Head of caudate nucleus (tissue), 42 donors: ENCODE measurements around the gene SIPA1L3.

Experiments used
- DNase-seq, 42 donors: peaks; one replicate each; pipeline versions ENCODE4 v3.0.0 to v3.0.0-alpha.2; 2020 to 2021; ENCODE audit warnings: mixed read lengths in 7 of 42
- intact Hi-C: fragments of 100-400 bp; cut with DNase I; formaldehyde crosslinking; loops from one replicate; pipeline ENCODE4 v1.15.0; 2022

The SIPA1L3 gene

DNA sequence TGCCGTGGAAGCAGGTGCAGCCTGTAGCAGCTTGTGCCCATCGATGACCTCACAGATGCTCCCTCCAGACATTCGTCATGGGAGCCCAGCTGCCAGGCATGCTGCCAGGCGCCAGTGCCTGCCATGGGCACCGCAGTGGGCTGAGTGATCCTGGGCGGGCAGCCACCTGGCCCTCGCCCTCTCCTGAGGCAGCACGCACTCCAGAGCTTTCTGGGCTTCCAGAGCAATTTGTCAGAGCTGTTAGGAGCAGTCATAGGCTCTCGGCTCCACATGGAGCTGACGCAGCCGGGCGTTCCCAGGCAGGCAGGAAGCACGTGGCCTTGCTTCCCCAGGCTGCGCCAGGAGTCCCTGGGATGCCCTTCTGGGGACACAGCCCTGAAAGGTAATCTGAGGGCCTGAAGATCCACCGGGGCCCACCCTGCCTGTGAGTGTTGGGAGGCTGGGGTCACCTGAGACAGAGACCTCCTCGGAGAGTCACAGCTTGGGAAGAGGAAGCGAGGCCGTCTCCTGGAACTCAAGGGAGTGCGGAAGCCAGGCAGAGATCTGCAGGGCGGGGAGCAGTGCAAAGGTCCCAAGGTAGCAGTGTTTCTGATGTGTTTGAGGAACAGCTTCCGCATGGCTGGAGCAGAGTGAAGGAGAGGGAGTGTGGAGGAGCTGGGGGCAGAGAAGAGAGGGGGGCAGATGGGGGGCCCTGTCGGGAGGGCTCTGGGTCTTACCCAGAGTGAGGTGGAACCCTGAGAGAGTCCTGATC, 266.5 kb downstream of the SIPA1L3 start:
- intact Hi-C loops = no loop called here
- peak; percentile 67 to 97 (median 89) for DNase-seq

DNA sequence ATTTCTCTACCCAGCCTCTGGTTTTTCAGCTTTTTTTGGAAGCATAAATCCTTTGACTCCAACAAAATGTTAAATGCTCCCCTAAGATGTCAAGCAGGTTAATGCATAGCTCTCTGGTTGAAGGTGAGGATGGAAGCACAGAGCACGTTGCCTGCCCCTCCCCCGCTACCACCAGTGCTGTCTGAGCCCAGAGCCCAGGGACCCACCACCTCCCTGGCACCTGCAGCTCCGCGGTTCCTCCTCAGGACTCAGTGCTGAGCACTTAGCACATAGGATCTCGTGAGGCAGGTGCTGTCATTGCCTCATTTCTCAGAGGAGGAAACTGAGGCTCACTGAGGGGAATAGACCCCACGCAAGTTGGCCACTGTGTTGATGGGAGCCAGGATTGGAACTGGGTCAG, 268.4 kb downstream of the SIPA1L3 start:
- intact Hi-C loops = no loop called here
- DNase-seq = peak in 1 of 42 donors; percentile 14

DNA sequence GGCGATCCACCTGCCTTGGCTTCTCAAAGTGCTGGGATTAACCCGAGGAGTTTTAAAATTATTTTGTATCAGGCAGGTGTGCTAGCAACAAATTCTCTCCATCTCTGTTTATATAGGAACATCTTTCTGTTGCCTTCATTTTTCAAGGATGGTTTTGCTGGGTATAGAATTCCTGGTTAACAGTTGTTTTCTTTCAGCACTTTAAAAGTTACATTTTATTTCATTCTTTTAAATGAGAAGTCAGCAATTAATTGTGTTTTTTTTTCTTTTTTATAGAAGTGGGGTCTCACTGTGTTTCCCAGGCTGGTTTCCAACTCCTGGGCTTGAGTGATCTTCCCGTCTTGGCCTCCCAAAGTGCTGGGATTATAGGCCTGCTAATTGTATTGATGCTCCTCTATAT, 273.1 kb downstream of the SIPA1L3 start:
- intact Hi-C loops = no loop called here
- DNase-seq = no peak

DNA sequence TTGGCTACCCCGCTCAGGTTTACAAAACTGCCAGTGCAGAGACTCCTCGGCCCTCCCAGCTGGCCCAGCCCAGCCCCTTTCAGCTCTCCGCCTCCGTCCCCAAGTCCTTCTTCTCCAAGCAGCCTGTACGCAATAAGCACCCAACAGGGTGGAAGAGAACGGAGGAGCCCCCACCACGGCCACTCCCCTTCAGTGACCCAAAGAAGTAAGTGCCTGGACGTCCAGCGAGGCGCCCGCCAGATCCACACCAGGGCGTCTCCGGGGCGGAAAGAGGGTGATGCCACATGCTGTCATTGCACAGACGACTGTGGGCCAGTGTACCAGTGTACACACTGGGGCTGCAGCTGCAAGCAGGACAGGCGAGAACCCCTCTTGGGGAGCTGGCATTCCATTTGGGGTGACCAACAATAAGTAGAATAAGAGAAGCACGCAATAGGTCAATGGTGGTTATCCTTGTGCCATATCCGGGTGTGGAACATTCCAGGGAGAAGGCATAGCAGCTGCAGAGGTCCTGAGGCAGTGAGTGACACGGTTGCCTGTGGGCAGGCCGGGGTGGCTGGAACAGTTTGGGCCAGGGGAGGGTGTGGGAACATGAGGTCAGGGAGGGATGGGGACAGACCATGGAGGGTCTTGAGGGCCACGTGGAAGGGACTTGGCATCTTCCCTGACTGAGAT, 275.7 kb downstream of the SIPA1L3 start:
- intact Hi-C loops = no loop called here
- DNase-seq = no peak

DNA sequence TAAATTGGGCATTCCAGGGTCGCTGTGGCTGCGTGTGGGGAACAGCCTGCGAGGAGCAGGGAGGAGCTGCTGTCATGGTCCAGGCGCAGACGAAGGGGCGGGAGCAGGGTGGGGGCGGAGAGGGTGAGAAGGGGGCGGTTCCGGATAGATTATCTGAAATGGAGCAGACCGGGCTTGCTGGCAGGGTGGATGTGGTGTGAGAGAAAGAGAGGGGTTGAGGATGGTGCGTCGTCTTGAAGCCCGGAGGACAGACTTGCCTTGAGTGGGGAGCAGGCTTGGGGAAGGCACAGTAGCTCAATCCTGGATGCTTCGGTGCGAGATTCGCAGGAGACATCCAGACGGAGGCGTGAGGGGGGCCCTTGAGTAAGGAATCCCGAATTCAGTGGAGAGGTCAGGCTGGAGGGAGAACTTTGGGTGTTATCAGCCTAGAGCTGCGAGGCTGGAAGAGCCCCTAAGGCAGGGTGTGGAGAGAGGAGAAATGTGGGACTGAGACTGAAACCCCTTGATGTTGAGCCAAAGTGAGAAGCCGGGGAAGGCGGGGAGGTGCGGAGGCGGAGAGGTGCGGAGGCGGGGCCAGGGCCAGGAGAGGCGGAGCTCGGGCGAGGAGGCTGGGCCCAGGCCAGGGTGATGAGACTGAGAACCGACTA, 276.4 kb downstream of the SIPA1L3 start:
- intact Hi-C loops = no loop called here
- DNase-seq = peak in 34 of 42 donors; percentile 14 to 80 (median 52)

DNA sequence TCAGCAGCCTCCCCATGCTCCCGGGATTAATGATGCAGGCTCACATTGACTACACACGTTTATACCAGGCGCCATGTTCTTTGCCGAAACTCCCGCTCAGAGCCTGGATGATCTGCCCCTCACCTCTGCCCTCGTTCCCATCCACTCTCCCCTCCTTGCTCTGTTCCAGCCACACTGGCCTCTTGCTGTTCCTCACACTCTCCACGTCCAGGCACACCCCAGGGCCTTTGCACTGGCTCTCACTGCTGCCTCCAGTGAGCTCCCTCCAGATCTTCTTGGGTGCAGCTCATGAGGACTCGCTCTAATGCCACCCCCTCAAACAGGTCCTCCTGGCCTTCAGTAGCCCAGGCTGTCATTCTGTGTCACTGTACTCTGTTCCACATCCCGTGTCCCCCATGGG, 277.8 kb downstream of the SIPA1L3 start:
- DNase-seq = no peak
- intact Hi-C loops = no loop called here

DNA sequence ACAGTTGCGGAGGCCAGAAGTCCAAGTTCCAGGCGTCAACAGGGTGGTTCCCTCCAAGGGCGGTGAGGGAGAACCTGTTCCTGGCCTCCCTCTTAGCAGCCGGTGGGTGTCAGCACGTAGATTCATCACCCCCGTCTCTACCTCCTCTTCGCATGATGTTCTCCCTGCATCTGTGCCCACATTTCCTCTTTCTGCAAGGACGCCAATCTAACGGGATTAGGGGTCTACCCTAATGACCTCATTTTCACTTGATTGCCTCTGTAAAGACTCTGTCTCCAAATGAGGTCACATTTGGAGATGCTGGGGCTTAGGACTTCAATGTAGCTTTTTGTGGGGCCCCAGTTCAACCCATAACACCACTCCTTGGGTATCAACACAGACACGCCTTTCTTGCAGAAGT, 278.6 kb downstream of the SIPA1L3 start:
- intact Hi-C loops = no loop called here
- DNase-seq = no peak

DNA sequence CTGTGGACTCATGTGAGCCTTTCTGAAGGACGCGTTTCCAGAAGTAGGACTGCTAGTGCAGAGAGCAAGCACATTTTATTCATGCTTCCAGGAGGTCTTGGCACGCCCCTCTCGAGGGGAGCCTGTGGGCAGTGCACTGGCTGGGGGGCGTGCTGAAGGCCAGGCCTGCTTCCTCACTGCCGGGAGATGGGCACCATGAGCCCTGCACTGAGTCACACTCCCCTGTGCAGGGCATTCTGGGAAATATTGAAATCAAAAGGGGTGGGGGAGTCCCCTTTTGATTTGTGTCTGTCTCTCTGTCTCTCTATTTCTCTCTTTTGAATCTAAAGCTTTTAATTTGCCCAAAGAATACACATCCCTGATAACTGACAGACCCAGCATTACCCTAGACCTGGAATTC, 283.1 kb downstream of the SIPA1L3 start:
- intact Hi-C loops = no loop called here

DNA sequence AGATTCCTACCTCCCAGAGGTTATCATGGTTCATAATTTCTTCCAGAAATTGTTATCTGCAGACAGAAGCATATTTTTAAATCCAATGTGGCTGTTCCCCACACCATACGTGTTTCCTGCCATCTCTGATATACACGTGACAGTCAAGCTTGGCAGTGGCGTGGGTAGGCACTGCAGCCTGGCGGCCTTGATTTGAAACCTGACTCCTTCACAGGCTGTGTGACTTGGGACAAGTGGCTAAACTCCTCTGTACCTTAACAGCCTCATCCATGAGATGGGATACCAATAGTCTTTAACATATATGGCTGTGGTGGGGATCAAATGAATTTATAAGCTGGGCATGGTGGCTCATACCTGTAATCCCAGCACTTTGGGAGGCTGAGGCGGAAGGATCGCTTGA, 283.8 kb downstream of the SIPA1L3 start:
- intact Hi-C loops = no loop called here
- peak in 5 of 42 donors; percentile 28 to 71 (median 57) for DNase-seq

More for the DNA sequence above, 283.1 kb downstream of the SIPA1L3 start:
- DNase-seq = no peak

DNA sequence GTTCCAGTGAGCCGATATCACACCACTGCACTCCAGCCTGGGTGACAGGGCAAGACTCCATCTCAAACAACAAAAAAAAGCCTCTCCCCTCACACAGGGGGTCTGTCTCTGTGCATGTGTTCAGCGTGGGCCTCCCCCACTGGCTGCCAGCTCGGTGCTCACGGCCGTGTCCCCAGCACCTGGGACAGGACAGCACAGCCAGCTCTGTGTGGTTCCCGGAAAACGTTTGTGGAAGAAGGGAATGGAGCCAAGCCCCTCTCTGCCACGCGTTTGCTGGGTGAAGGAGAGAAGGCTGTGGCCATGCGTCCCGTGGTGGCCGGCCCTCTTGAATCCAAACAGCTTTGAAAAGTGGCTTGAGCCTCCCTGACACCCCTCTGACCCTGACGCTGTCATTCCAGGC, 284.7 kb downstream of the SIPA1L3 start:
- intact Hi-C loops = no loop called here
- no peak for DNase-seq

DNA sequence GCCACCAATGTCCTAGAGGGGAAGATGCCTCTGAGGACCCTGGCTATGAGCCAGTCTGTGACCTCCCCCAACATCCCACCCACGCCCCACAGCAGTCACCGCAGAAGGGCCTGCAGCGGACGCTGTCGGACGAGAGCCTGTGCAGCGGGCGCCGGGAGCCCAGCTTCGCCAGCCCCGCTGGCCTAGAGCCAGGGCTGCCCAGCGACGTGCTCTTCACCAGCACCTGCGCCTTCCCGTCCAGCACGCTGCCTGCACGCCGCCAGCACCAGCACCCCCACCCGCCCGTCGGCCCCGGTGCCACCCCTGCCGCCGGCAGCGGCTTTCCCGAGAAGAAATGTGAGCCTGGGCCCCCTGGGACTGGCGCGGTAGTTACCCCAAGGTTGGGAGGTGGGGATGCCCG, 286.4 kb downstream of the SIPA1L3 start:
- no peak for DNase-seq
- intact Hi-C loops = no loop called here

DNA sequence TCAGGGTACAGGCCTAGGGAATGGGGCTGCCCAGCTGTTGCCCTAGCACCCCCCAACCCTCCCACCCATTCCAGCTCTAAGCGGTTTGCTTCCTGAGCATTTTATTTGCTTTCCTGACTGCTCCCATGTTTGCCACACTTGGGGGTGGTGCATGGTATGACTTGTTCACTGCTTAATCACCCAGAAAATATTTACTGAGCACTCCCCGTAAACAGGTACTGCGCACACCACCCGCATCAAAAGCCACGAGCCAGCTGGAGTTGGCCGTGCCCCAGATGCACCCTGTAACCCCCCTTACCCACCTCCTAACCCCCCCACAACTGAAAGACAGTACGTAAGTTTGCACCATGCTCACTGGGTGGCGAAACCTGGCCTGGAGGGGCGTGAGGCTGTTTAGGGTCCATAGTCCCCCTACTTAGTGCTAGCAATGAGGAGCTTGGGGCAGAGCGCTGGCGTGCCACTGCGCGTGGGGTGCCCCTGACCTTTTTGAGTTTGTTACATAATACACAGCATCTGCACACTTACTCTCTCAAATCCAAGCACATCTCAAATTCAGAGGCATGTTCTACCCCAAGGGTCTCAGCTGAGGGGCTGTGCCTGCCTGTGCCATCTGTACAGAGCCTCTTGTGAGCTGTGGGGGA, 287.2 kb downstream of the SIPA1L3 start:
- intact Hi-C loops = no loop called here
- no peak for DNase-seq

DNA sequence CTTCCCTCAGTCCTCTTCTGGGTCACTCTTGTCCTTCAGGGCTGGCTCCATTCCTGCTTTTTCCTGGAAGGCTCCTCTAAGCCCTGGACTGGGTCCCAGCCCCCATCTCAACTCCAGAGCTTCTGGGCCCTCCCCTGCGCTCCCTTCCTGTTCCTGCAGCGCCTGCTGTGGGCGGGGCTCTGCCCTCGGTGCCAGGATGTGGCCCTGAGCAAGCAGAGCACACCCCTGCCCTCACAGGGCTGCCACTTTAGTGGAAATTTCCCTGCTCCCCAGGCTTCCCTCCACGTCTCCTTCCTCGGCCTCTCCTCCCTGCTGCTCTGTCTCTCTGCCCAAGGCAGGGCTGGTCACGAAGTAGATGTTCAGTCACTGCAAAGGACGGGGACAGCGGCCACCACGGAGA, 288.2 kb downstream of the SIPA1L3 start:
- no peak for DNase-seq
- intact Hi-C loops = no loop called here

DNA sequence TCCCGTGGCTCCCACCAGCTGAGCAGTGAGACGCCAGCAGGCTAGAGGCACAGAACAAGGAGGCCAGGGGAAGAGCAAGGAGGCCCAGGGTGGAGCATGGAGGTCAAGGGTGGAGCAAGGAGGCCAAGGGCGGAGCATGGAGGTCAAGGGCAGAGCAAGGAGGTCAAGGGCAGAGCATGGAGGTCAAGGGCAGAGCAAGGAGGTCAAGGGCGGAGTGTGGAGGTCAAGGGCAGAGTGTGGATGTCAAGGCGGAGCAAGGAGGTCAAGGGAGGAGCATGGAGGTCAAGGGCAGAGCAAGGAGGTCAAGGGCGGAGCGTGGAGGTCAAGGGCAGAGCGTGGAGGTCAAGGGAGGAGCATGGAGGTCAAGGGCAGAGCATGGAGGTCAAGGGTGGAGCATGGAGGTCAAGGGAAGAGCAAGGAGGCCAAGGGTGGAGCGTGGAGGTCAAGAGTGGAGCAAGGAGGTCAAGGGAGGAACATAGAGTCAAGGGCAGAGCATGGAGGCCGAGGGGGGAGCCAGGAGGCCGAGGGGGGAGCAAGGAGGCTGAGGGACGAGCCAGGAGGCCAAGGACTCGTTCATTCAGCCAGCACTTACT, 289.3 kb downstream of the SIPA1L3 start:
- DNase-seq = no peak
- intact Hi-C loops = no loop called here

DNA sequence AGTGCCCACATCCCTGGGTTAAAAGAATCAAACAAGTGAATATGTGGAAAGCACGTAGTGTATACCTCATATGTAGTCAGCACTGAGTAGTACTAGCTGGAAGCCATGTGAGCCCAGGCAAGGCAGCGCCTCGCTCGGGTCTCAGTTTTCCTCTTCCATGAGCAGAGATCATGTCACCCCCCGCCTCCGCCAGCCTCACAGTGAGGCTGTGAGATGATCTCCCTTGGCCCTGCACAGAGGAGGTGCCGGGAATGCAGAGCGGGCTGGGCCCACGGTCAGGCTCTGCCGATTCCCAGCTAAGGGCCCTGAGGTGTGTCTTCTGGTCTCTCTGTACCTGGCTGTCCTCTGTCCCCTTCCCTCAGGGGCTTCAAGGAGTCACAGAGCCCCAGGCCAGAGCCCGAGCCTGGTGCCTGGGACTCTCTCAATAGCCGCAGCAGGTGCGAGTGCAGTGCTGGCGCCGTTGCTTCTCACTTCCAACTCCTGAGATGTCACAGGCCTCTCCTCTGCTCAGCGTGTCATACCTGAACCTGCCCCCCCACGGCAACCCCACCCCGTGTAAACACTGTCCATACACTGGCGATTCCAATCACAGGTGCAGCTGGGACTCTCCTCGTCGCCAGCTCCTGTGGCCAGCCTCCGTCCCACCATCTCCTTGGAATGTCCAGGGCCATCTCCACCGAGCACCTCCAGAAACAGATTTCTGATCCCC, 290.1 kb downstream of the SIPA1L3 start:
- intact Hi-C loops = no loop called here
- no peak for DNase-seq

DNA sequence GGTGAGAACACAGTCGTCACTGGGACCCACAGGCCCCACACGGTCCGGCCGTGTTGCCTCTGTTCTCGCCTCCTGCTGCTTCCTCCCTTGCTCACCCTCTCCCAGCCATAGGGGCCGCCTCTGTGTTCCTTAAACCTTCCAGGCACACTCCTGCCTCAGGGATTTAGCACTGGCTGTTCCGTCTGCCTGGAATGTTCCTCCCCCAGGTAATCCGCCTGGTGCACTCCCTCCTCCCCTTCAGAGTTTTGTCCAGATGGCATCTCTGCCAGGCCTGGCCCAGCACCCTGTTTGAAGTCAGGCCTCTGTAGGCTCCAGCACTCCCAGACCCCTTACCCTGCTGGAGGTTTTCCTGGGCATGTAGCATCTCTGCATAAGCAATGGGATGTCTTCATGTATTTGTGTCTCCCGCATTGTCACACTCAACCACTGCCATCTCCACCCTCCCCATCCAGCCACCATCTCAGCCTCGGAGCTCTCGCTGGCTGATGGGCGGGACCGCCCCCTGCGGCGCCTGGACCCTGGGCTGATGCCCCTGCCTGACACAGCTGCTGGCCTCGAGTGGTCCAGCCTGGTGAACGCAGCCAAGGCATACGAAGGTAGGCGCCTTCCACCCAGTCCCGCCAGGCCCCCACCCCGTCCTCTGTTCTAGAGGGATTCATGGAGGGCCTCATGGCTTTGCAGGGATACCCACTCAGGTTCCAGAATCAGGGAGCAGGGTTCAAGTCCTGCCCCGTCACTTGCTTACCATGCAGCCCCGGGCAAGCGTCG, 291.1 kb downstream of the SIPA1L3 start:
- DNase-seq = no peak
- intact Hi-C loops = no loop called here

DNA sequence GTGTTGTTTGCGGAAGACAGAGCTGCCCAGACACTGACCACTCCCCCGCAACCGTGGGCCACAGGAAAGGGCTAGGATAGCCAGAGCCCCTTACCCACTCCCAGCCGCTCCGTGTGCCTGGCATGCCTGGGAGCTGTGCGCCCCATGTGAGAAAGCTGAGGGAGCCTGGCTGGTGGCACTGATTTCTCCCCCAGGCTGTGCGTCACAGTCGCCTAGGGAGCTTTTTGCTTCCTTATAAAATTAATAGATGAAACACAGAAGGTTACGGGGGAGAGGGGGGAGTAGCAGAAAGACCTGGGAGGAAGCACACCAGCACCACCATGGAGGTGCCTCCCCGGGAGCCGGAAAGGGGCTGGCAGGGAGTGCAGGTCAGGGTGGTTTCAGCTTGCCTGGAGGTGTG, 292.3 kb downstream of the SIPA1L3 start:
- DNase-seq = peak in 35 of 42 donors; percentile 34 to 85 (median 58)
- intact Hi-C loops = no loop called here

DNA sequence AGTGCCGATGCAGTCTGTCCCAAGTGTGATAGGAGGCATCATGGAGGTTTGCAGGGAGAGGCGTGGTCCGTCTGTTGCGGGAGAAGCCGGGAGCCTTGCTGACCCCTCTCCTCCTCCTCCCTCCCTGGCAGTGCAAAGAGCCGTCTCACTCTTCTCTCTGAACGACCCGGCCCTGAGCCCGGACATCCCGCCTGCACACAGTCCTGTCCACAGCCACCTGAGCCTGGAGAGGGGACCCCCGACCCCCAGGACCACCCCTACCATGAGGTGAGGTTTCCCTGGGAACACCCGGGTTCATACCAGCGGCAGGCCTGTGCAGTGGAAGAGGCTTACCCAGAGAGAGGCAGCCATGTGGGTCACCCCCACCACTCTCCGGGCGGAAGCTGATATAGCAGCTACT, 294.7 kb downstream of the SIPA1L3 start:
- DNase-seq = no peak
- intact Hi-C loops = no loop called here
